K562 (cell line): ENCODE data around the gene FAM89B. TPM values are rescaled to one million over a fixed set of nuclear protein-coding genes. Genes with fewer than 3 reads are reported as not detected.

ENCODE experiments used
- CBFB ChIP-seq: sonication (generic); formaldehyde crosslinking; IDR thresholded peaks from 2 replicates; pipeline ENCODE4 v1.4.0; 2020; ENCODE audit warnings: mild to moderate bottlenecking, missing genetic modification reagents
- CBX5 ChIP-seq: IDR thresholded peaks from 2 replicates; pipeline ENCODE4 v1.6.1; 2014; ENCODE audit warnings: low read depth, borderline replicate concordance
- CREB5 ChIP-seq: fragments of 250-450 bp; sonication (Bioruptor Pico); IDR thresholded peaks from 2 replicates; pipeline ENCODE4 v1.5.0; 2020; ENCODE audit warnings: mild to moderate bottlenecking
- CTCFL ChIP-seq: IDR thresholded peaks from 2 replicates; pipeline ENCODE4 v1.6.1; 2011; ENCODE audit warnings: borderline replicate concordance, low read depth, mild to moderate bottlenecking, moderate library complexity, low read length; ENCODE audit not compliant: insufficient read depth, poor library complexity, severe bottlenecking
- E2F5 ChIP-seq: sonication (generic); formaldehyde crosslinking; IDR thresholded peaks from 2 replicates; pipeline ENCODE4 v1.8.0; 2022; ENCODE audit warnings: mild to moderate bottlenecking, missing genetic modification reagents
- EP300 ChIP-seq: IDR thresholded peaks from 2 replicates; pipeline ENCODE4 v1.6.1; 2012; ENCODE audit warnings: low read length, improper control_type of control experiment
- ESRRA ChIP-seq: fragments of 450-650 bp; IDR thresholded peaks from 2 replicates; pipeline ENCODE4 v1.6.1; 2014; ENCODE audit warnings: low read depth, mild to moderate bottlenecking, moderate library complexity, borderline replicate concordance
- FIP1L1 ChIP-seq: fragments of 200-400 bp; formaldehyde crosslinking; IDR thresholded peaks from 2 replicates; pipeline ENCODE4 v1.6.1; 2018; ENCODE audit warnings: mild to moderate bottlenecking, low read depth, low read length; ENCODE audit not compliant: poor library complexity, severe bottlenecking
- KAT7 ChIP-seq: sonication (generic); formaldehyde crosslinking; IDR thresholded peaks from 2 replicates; pipeline ENCODE4 v1.8.0; 2022; ENCODE audit warnings: missing genetic modification reagents, mild to moderate bottlenecking, borderline replicate concordance
- KHSRP ChIP-seq: fragments of 450-650 bp; IDR thresholded peaks from 2 replicates; pipeline ENCODE4 v1.6.1; 2017
- SMARCA4 ChIP-seq: fragments of 450-650 bp; IDR thresholded peaks from 2 replicates; pipeline ENCODE4 v1.6.1; 2016
- SREBF1 ChIP-seq: fragments of 150-350 bp; IDR thresholded peaks from 2 replicates; pipeline ENCODE4 v1.6.1; 2014; ENCODE audit warnings: antibody characterized with exemption, low read depth, low read length, borderline replicate concordance
- TAF1 ChIP-seq: IDR thresholded peaks from 2 replicates; pipeline ENCODE4 v1.6.1; 2011; ENCODE audit warnings: mild to moderate bottlenecking, low read length, moderate library complexity; ENCODE audit not compliant: insufficient read depth, control insufficient read depth, severe bottlenecking; ENCODE audit errors: extremely low read depth
- TAF7 ChIP-seq: fragments of 450-650 bp; IDR thresholded peaks from 2 replicates; pipeline ENCODE4 v1.6.1; 2016; ENCODE audit warnings: missing genetic modification characterization, missing compliant biosample characterization
- TAF9B ChIP-seq: fragments of 450-650 bp; IDR thresholded peaks from 2 replicates; pipeline ENCODE4 v1.6.1; 2018; ENCODE audit warnings: mild to moderate bottlenecking; ENCODE audit not compliant: partially characterized antibody
- ZNF551 ChIP-seq: fragments of 250-450 bp; sonication (Bioruptor Pico); IDR thresholded peaks from 2 replicates; pipeline ENCODE4 v1.5.0; 2021; ENCODE audit warnings: mild to moderate bottlenecking, moderate library complexity
- polyA plus RNA-seq, 8 experiments: library from polyadenylated mRNA; depleted of rRNA in 4 of 8; stranded (reverse) in 5 of 8; unstranded in 3 of 8; fragments of >200 nt; fragmentation: Nextera tagmentation in 2 of 8; fragmentation: Illumina TruSeq in 1 of 8; extraction: Ambion mirVana in 2 of 8; extraction: Trizol in 1 of 8; gene quantifications; 2 replicates each; pipeline versions ENCODE4 v1.2.1 to v1.2.3, GENCODE V29; 2011 to 2014; ENCODE audit warnings: inconsistent platforms in 1 of 8, missing spikeins in 1 of 8
- total RNA-seq, 7 experiments: library from RNA; depleted of rRNA in 6 of 7; stranded (reverse); fragments of >200 nt in 6 of 7; fragmentation: Illumina TruSeq in 2 of 7; extraction: Trizol in 2 of 7; gene quantifications; 2 replicates each; pipeline versions ENCODE4 v1.2.1 to v1.2.3, GENCODE V29; 2011 to 2021; ENCODE audit warnings: low replicate concordance in 1 of 7
- TF ChIP-seq, protein P1 (sequence below): fragments of 450-650 bp; formaldehyde crosslinking; IDR thresholded peaks from 2 replicates; pipeline ENCODE4 v1.4.0; 2020; ENCODE audit warnings: mild to moderate bottlenecking, moderate library complexity
- TF ChIP-seq, protein P2 (sequence below): sonication (generic); formaldehyde crosslinking; IDR thresholded peaks from 2 replicates; pipeline ENCODE4 v1.8.1; 2023; ENCODE audit warnings: mild to moderate bottlenecking, missing genetic modification reagents

Gene FAM89B
- total and polyA plus RNA-seq, 9 of the 15 experiments (the other 6 are each of a cell fraction or from before 2014, with no cell fraction given) = 0.32 to 27.6 (median 11.9) TPM

- no peak for TF ChIP-seq CTCFL
- TF ChIP-seq, protein P1, sequence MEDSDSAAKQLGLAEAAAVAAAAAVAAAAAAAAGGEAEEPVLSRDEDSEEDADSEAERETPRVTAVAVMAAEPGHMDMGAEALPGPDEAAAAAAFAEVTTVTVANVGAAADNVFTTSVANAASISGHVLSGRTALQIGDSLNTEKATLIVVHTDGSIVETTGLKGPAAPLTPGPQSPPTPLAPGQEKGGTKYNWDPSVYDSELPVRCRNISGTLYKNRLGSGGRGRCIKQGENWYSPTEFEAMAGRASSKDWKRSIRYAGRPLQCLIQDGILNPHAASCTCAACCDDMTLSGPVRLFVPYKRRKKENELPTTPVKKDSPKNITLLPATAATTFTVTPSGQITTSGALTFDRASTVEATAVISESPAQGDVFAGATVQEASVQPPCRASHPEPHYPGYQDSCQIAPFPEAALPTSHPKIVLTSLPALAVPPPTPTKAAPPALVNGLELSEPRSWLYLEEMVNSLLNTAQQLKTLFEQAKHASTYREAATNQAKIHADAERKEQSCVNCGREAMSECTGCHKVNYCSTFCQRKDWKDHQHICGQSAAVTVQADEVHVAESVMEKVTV (CRISPR knock-in tag) = no peak
- TF ChIP-seq KHSRP = no peak
- no peak for TF ChIP-seq FIP1L1
- TF ChIP-seq TAF9B = no peak
- no peak for TF ChIP-seq EP300
- no peak for TF ChIP-seq CREB5 (CRISPR knock-in tag)
- no peak for TF ChIP-seq ESRRA
- no peak for TF ChIP-seq SMARCA4
- TF ChIP-seq CBX5 = no peak
- no peak for TF ChIP-seq KAT7 (CRISPR knock-in tag)
- TF ChIP-seq SREBF1 = no peak
- TF ChIP-seq ZNF551 (CRISPR knock-in tag) = no peak
- no peak for TF ChIP-seq E2F5 (CRISPR knock-in tag)
- no peak for TF ChIP-seq TAF1
- TF ChIP-seq CBFB (CRISPR knock-in tag) = 0 out of 2 replicates have a peak, but pooled peaks have one; percentile 50
- TF ChIP-seq, protein P2, sequence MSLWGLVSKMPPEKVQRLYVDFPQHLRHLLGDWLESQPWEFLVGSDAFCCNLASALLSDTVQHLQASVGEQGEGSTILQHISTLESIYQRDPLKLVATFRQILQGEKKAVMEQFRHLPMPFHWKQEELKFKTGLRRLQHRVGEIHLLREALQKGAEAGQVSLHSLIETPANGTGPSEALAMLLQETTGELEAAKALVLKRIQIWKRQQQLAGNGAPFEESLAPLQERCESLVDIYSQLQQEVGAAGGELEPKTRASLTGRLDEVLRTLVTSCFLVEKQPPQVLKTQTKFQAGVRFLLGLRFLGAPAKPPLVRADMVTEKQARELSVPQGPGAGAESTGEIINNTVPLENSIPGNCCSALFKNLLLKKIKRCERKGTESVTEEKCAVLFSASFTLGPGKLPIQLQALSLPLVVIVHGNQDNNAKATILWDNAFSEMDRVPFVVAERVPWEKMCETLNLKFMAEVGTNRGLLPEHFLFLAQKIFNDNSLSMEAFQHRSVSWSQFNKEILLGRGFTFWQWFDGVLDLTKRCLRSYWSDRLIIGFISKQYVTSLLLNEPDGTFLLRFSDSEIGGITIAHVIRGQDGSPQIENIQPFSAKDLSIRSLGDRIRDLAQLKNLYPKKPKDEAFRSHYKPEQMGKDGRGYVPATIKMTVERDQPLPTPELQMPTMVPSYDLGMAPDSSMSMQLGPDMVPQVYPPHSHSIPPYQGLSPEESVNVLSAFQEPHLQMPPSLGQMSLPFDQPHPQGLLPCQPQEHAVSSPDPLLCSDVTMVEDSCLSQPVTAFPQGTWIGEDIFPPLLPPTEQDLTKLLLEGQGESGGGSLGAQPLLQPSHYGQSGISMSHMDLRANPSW (CRISPR knock-in tag) = no peak
- no peak for TF ChIP-seq TAF7 (tag)
Observed at GRCh38 chr11:65524014-65524740, 48.2 kb upstream of the FAM89B start (continued).
